Measurements from ENCODE around the gene MED25. TPM values are rescaled to one million over a fixed set of nuclear protein-coding genes. Genes with fewer than 3 reads are reported as not detected.
A peak's percentile ranks its signal among the peaks of the same experiment; 100 is the strongest.

Gene MED25
- total RNA-seq, 2 donors from 2014 or later: 52.6 to 52.8 TPM

DNA sequence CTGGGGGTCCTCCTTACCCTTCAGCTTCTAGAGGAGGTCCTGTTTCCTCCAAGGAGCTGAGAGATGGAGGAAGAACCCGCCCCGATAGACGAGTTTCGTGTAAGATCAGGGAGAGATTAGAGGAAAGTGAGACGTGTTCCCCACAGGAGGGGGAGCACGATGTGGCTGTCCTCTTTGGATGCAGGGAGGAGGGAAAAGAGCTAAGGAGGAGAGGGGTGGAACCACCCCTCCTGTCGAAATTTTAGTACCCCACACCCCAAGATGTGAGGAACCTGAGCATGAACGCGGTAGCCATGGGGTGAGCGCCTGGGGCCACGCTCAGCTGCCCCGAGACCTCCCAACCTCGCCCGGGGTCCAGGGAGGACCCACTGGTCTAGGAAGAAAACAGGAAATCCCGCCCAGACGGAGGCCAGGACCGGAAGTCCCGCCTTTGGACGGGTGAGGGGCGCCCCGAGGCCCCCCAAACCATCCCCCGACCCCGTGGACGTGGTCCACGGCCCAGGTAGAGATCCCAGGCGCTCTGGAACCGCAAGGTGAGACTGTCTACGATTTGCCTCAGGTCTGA is 57.9 kb downstream of the MED25 start:
- ATAC-seq: peak; percentile 10
- intact Hi-C loops (cut with DNase I, micrococcal nuclease): no loop called here

DNA sequence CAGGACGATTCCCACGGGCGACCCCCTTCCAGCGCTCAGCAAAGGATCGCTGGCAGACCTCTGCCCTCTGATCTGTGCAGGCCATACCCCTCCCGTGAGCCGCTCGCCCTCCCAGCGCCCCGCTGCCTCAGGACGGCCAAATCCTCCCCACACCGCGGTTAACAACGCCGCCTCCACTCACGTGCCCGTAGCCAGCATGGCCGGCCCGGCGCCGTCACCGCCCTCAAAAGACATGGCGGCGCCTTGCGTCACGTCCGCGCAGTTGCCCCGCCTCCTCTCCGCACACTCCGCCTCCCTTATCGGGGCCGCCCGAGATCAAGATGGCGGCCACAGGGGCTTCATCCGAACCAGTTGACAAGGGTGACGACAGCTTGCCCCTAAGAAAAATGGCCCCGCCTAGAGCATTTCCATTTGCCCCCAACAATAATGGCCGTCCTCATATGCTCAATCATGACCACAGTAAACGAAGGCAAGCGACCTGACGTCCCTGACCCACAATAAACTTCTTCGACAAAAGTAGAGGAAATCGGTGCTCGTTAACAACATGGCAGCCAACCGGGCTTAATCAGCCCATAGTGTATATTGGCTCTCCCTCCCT is 58.4 kb downstream of the MED25 start:
- DNase-seq (peak; percentile 97 to 98), ATAC-seq (peak; percentile 72)
- intact Hi-C loops (cut with DNase I, micrococcal nuclease): no loop called here

More for the DNA sequence above, 57.9 kb downstream of the MED25 start:
- DNase-seq: peak in 1 of 2 donors; percentile 74

DNA sequence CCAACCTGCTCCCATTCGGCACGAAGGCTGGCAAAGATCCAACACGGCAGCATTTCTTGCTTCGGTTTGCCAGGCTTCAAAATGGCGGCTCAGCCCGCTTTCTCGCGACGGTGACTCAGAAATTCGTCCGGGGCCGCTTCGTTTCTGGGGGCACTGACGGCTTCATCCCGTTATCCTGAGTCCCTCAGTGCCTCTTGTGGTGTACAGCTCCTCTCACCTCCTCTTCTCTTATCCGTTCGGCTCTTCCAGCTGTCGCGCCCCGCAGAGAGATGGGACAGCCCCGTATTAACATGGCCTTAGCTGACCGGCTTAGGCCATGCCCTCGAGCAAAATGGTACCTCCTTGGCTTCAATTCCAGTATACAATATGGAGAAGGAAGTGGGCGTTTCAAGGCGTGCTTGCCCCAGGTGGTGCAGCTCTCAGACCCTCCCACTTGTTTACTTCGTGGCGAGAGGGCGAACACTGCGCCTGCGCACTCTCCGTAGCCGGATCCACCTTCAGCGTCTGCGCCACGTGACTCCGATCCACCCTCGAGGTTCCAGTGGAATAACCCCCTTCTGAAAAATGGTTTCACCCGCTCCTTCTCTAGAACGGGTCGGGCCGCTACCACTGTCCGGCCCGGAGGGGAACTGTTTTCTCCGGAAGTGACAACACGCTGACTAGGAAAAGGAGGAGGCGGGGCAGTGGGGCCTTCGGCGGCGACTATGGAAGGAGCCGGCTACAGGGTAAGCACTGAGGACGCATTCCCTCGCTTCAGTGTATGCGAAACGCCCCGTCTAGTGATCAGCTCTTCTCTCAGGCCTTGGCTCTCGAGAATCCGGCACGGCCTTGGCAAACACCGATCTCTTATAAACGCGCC is 59.2 kb downstream of the MED25 start, which contains the start of the genes AKT1S1 and TBC1D17:
TSS of gene AKT1S1 (minus strand) at position 336 of the 859 bp plus-strand sequence. CDS start 4,060 bp downstream, outside the sequence.
TSS of gene TBC1D17 (plus strand) at position 683 of the 859 bp plus-strand sequence. CDS start at position 705, 22 bp downstream.
- peak; percentile 75 for ATAC-seq
- intact Hi-C loops (cut with DNase I, micrococcal nuclease): no loop called here
- peak; percentile 99 to 100 for DNase-seq

DNA sequence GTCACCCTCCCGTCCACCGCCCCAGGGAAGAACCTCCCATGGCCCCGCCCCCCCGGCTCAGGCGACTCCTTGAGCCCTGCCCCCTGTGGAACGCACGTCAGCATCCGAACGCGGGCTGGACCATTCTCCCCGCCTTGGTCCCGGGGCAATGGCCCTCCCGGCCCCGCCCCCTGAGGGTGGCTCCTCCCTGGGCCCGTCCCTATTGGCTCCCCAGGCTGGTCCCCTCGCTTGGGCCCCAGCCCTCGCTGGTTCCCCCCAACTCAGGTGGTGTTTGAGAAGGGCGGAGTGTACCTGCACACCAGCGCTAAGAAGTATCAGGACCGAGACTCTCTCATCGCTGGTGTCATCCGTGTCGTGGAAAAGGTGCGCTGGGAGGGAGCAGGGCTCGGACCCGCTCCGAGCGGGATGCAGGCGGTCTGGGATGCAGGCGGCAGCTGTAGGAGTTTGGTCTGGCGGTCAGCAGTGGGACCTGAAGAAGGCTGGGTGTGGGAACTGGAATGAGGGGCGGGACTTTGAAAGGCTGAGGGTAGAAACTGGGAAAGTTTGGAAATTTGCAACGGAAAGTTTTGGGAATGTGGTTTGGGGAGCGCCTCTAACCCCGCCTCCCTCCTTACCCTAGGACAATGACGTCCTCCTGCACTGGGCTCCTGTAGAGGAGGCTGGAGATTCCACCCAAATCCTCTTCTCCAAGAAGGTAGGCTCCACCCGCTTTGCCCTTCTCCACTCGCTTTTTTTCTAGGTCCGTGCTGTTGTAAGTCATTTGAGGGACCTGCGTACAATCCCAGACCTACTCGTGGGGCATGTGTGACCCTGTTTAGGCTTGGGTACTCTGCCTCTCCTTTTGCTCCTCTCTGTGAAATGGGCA is 60.0 kb downstream of the MED25 start:
- DNase-seq: peak; percentile 99 to 100
- ATAC-seq: peak; percentile 70
- intact Hi-C loops (cut with DNase I, micrococcal nuclease): no loop called here

DNA sequence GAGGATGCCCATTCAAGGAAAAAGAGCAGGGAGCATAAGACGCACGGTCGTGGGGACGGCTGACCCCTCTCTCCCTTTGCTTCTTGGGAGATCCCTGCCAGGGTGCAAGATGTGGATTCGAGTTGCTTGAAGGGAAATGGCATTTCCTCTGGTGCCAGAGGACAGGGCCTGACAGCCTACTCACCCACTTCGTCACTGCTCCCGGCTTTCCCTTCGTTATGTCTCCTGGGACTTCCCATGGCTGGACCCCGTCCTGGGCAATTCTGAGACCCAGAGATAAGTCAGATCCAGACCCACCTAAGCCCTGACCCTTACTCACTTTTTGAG is 60.6 kb downstream of the MED25 start:
- intact Hi-C loops (cut with DNase I, micrococcal nuclease): no loop called here
- no peak for DNase-seq
- ATAC-seq: no peak

DNA sequence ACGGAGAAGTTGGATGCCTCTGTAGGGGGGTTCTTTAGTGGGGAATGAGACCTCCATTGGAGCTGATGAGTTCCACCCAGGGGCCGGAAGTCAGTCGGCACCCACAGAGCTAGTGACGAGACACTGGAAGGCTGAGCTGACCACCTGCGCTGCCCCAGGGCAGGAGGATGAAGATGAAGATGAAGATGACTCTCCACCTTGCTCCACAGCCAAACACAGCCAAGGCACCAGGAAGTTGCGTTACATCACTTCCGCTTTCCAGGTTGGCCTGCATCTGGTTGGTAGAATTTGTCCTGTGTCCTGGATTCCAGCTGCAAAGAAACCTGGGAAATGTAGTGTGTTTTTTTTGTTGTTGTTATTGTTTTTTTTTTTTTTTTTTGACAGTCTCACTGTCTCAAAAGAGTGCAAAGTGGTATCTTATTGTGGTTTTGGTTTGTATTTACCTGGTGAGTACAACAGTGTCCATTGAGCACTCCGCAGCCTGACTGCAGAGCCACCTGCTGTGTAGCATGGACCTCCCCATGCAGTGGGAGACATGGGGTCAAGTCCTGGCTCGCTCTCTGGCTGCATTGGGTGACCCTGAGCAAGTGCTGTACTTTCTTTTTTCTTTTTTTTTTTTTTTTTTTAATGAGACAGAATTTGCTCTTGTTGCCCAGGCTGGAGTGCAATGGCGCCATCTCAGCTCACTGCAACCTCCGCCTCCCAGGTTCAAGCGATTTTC is 61.3 kb downstream of the MED25 start:
- intact Hi-C loops (cut with DNase I, micrococcal nuclease): no loop called here
- DNase-seq (peak; percentile 20 to 32), ATAC-seq (no peak)

DNA sequence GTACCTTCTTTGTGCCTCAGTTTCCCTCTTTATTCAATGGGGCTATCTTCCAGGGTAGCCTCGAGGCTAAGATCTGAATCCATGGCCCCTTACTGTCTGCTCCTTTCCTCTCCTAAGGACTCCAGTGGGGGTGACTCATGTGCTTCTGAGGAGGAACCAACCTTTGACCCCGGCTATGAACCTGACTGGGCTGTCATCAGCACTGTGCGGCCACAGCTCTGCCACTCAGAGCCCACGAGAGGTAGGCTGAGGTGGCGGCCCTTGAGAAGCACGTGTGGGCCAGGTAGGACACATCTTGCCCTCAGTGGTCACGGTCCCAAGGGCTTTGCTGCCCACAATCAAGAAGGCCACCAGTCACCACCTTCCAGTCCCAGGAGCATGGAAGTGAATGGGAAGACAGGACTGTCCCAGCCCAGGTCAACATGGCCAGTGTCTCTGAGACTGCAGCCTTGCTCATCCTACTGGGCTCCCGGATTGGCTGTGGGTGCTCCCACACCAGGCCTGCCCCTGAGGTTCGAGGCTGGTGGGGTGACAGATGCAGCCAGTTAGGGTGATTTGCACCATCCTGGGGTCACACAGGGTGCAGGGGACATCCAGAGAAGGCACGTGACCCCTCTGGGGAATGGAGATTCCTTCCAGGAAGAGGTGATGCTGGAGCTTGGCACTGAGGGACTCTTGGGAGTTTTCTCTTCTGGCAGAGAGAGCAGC is 62.2 kb downstream of the MED25 start:
- no peak for ATAC-seq
- peak; percentile 9 to 23 for DNase-seq
- intact Hi-C loops (cut with DNase I, micrococcal nuclease): no loop called here

DNA sequence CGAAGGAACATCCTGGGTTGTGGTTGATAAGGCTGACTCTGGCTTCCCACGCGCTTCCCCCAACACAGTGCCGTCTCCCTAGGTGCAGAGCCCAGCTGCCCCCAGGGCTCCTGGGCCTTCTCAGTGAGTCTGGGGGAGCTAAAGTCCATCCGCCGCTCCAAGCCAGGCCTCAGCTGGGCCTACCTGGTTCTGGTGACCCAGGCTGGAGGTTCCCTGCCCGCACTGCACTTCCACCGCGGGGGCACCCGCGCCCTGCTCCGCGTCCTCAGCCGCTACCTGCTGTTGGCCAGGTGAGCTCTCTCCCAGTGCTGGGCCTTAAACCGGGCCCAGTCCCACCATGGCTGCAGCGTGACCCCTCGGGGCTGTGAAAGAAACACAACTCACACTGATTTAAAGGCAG is 63.1 kb downstream of the MED25 start:
- ATAC-seq: no peak
- intact Hi-C loops (cut with DNase I, micrococcal nuclease): no loop called here
- no peak for DNase-seq

DNA sequence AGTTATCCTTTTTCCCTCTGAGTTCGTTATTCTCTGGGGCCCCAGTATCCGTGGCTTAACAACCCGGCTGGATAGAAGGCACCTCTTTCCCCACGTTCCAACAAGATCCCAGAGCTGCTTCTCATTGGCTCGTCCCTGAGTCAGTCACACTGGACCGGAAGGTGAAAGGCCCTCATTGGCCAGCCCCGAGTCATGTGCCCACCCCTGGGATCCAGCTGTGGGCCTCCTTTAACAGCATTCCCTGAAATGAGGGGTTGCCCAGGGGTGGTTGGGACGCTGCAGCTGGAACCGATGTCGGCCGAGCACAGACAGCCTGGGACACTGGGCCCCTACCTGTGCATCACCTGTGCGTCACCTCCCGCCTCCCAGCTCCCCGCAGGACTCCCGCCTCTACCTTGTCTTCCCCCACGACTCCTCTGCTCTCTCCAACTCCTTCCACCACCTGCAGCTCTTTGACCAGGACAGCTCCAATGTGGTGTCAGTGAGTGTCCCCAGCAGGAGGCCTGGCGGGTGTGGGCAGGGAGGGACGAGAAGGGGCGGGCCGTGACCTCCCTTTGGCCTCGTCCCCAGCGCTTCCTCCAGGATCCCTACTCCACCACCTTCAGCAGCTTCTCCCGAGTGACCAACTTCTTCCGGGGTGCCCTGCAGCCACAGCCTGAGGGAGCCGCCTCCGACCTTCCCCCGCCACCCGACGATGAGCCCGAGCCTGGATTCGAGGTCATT is 63.7 kb downstream of the MED25 start:
- DNase-seq: peak in 1 of 2 donors; percentile 24
- intact Hi-C loops (cut with DNase I, micrococcal nuclease): no loop called here

DNA sequence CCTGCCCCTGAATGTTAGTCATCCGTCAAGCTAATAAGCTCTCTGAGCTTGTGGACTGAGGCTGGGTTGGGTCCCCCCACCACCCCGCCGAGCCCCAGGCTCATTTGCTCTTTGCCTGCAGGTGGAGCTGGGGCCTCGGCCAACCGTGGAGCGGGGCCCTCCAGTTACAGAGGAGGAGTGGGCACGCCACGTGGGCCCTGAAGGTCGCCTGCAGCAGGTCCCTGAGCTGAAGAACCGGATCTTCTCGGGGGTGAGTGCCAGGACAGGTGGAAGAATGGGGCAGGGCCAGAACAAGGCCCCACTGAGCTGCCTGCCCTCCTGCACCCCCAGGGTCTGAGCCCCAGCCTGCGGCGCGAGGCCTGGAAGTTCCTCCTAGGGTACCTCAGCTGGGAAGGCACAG is 64.6 kb downstream of the MED25 start:
- intact Hi-C loops (cut with DNase I, micrococcal nuclease): no loop called here
- ATAC-seq: no peak
- no peak for DNase-seq

More for the DNA sequence above, 63.7 kb downstream of the MED25 start:
- no peak for ATAC-seq

DNA sequence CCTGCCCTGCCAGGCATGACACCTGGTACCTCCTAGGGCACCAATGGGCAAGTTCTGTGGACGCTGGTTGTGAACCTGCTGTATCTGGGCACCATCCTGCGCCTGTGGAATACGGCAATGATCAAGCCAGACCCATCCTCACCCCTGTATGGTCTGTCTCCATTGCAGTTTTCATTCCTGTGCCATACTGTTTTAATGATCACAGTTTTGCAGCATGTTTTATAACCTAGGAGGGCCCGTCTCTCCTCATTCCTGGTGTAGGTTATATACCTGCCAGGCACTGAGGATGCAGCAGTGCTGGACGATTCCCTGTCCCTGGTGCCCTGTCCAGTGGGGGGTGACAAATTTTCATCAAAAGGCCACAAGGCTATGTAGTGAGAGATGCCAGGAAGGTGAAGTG is 65.0 kb downstream of the MED25 start:
- ATAC-seq (no peak), DNase-seq (no peak)
- intact Hi-C loops (cut with DNase I, micrococcal nuclease): no loop called here

DNA sequence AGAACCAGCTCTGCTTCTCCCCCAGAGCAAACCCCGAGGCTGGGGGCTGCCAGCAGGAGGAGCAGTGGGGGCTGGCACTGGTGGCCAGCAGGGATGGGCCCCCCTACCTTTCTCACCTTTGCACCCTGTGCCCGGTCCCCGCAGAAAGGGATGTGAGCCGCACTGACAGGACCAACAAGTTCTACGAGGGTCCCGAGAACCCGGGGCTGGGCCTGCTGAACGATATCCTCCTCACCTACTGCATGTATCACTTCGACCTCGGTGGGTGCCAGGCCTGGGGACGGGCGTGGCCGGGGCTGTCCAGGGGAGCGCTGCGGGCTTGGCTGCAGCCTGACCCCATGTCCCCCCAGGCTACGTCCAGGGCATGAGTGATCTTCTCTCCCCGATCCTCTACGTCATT is 66.0 kb downstream of the MED25 start:
- intact Hi-C loops (cut with DNase I, micrococcal nuclease): no loop called here
- no peak for DNase-seq
- ATAC-seq: no peak

DNA sequence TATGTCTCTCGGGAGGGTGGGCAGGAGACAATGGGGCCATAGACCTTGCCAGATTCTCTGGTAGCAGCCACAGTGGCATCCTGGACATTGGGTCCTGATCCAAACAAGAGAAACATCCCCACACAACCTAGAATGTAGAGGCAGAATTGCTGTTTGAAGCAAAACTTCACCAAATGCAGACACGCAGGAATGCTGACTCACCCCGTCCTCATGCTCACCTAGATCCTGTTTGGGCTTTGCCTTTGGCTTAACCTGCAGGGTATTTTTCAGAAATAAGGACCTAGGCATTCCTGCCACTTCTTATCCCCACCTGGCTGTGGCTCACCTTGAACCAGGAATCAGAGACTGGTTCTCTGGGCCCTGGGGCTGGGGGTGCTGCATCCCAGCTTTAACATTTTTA is 66.7 kb downstream of the MED25 start:
- intact Hi-C loops (cut with DNase I, micrococcal nuclease): no loop called here
- no peak for DNase-seq
- ATAC-seq: no peak
